ENCODE measurements around the gene LAMA3. TPM values are rescaled to one million over a fixed set of nuclear protein-coding genes. Genes with fewer than 3 reads are reported as not detected.

The LAMA3 gene
- total RNA-seq, 6 experiments from 2014 or later = 1.3 to 5.0 (median 3.0) TPM

- WGBS (ENCODE audit: insufficient coverage, low coverage, low lambda C conversion rate, missing lambda C conversion rate) = 66% methylated on average over 7 of the region's 7 CpGs
- TF ChIP-seq CTCF (IDR thresholded peaks at IDR 0.05) (no peak), POLR2A (IDR thresholded peaks at IDR 0.05) (no peak)
- Histone ChIP-seq H3K9me3 (no peaks in the 10 kb centered on the region), H3K4me3 (no peak overlapping the region), H3K36me3 (no peaks in the 10 kb centered on the region), H3K27me3 (no peaks in the 10 kb centered on the region), H3K4me1 (no peaks in the 10 kb centered on the region), H3K27ac (no peak overlapping the region)
- ATAC-seq (peak in 1 of 4 donors; percentile 54), DNase-seq (no peak)
- intact Hi-C loops (cut with DNase I) = no loop called here
These were observed 149.6 kb downstream of the LAMA3 start for GRCh38 chr18:23838801-23839366.

- no peak for DNase-seq
- Histone ChIP-seq H3K4me1 (no peaks in the 10 kb centered on the region), H3K36me3 (no peaks in the 10 kb centered on the region), H3K27me3 (no peaks in the 10 kb centered on the region), H3K27ac (no peak overlapping the region), H3K9me3 (no peaks in the 10 kb centered on the region), H3K4me3 (no peak overlapping the region)
- intact Hi-C loops (cut with DNase I) = no loop called here
- WGBS (ENCODE audit: insufficient coverage, low coverage, low lambda C conversion rate, missing lambda C conversion rate) = 95% methylated on average over 13 of the region's 14 CpGs
- ATAC-seq = no peak
- TF ChIP-seq POLR2A (IDR thresholded peaks at IDR 0.05) = no peak
- no peak for TF ChIP-seq CTCF (IDR thresholded peaks at IDR 0.05)
These were observed 153.1 kb downstream of the LAMA3 start for GRCh38 chr18:23842305-23842704.

- no peak overlapping the region for H3K27ac ChIP-seq
- DNase-seq (no peak), ATAC-seq (no peak)
- TF ChIP-seq CTCF (IDR thresholded peaks at IDR 0.05) = no peak
- no peaks in the 10 kb centered on the region for H3K9me3 ChIP-seq
- no peaks in the 10 kb centered on the region for H3K36me3 ChIP-seq
- 83% methylated on average over 3 of the region's 9 CpGs for WGBS (ENCODE audit: insufficient coverage, low coverage, low lambda C conversion rate, missing lambda C conversion rate)
- H3K4me1 ChIP-seq = no peaks in the 10 kb centered on the region
- no peak overlapping the region for H3K4me3 ChIP-seq
- intact Hi-C loops (cut with DNase I) = no loop called here
- H3K27me3 ChIP-seq = no peaks in the 10 kb centered on the region
These were observed 155.9 kb downstream of the LAMA3 start for GRCh38 chr18:23844991-23845680.

- no peaks in the 10 kb centered on the region for H3K36me3 ChIP-seq
- no peaks in the 10 kb centered on the region for H3K27me3 ChIP-seq
- H3K9me3 ChIP-seq = no peaks in the 10 kb centered on the region
- no peak overlapping the region for H3K4me3 ChIP-seq
- H3K4me1 ChIP-seq = peaks cover 0 to 2% (median 0%) of the 10 kb centered on the region in 4 donors
- no peak for TF ChIP-seq POLR2A (IDR thresholded peaks at IDR 0.05)
- TF ChIP-seq CTCF (IDR thresholded peaks at IDR 0.05) = no peak
- intact Hi-C loops (cut with DNase I) = no loop called here
- no peak for ATAC-seq
- no peak for DNase-seq
- H3K27ac ChIP-seq = no peak overlapping the region
- WGBS (ENCODE audit: insufficient coverage, low coverage, low lambda C conversion rate, missing lambda C conversion rate) = 83% methylated on average over 3 of the region's 15 CpGs
These were observed 156.9 kb downstream of the LAMA3 start for GRCh38 chr18:23845988-23846630.

All from right lobe of liver (tissue), 6 donors.